H9 (cell line): ENCODE measurements around the gene HAGH. TPM values are rescaled to one million over a fixed set of nuclear protein-coding genes. Genes with fewer than 3 reads are reported as not detected.

Experiments used
- DNase-seq: peaks from one replicate; pipeline ENCODE4 v3.0.0-alpha.2; 2017
- H2AFZ ChIP-seq: one replicate; pipeline ENCODE4 v1.6.1; 2013; ENCODE audit warnings: mild to moderate bottlenecking, low read length, control low read depth, moderate library complexity
- H2AK5ac ChIP-seq: 2 replicates; pipeline ENCODE4 v1.6.1; 2013; ENCODE audit warnings: low read length, control low read depth, mixed read lengths; ENCODE audit not compliant: insufficient read length
- H2BK120ac ChIP-seq: one replicate; pipeline ENCODE4 v1.6.1; 2013; ENCODE audit warnings: low read depth, mild to moderate bottlenecking, low read length, control low read depth, inconsistent platforms; ENCODE audit not compliant: poor library complexity, severe bottlenecking
- H2BK12ac ChIP-seq: 2 replicates; pipeline ENCODE4 v1.6.1; 2013; ENCODE audit warnings: low read length, control low read depth, mixed read lengths, low read depth; ENCODE audit not compliant: insufficient read length
- H2BK15ac ChIP-seq: 2 replicates; pipeline ENCODE4 v1.6.1; 2013; ENCODE audit warnings: low read depth, low read length, control low read depth
- H2BK20ac ChIP-seq: one replicate; pipeline ENCODE4 v1.6.1; 2013; ENCODE audit warnings: low read depth, mild to moderate bottlenecking, low read length, control low read depth, inconsistent platforms; ENCODE audit not compliant: poor library complexity, severe bottlenecking
- H2BK5ac ChIP-seq: 2 replicates; pipeline ENCODE4 v1.6.1; 2013; ENCODE audit warnings: low read length, control low read depth, mixed read lengths; ENCODE audit not compliant: insufficient read length
- H3K14ac ChIP-seq: 2 replicates; pipeline ENCODE4 v1.6.1; 2013; ENCODE audit warnings: low read length, control low read depth; ENCODE audit not compliant: insufficient read depth
- H3K18ac ChIP-seq: 2 replicates; pipeline ENCODE4 v1.6.1; 2013; ENCODE audit warnings: low read depth, mild to moderate bottlenecking, mixed read lengths, low read length, control low read depth; ENCODE audit not compliant: insufficient read length
- H3K23ac ChIP-seq: 2 replicates; pipeline ENCODE4 v1.6.1; 2013; ENCODE audit warnings: low read length, control low read depth, mixed read lengths, low read depth; ENCODE audit not compliant: insufficient read length
- H3K23me2 ChIP-seq: 2 replicates; pipeline ENCODE4 v1.6.1; 2013; ENCODE audit warnings: low read depth, mild to moderate bottlenecking, mixed read lengths, low read length, control low read depth; ENCODE audit not compliant: insufficient read length, poor library complexity, severe bottlenecking
- H3K27ac ChIP-seq: 2 replicates; pipeline ENCODE4 v1.5.1; 2013; ENCODE audit warnings: low read length, control low read depth, mixed read lengths, low read depth; ENCODE audit not compliant: insufficient read length
- H3K27me3 ChIP-seq: 2 replicates; pipeline ENCODE4 v1.6.1; 2013; ENCODE audit warnings: low read length, control low read depth, inconsistent platforms; ENCODE audit not compliant: insufficient read depth
- H3K4ac ChIP-seq: 2 replicates; pipeline ENCODE4 v1.6.1; 2013; ENCODE audit warnings: low read depth, mild to moderate bottlenecking, control low read depth, inconsistent platforms, low read length, moderate library complexity
- H3K4me1 ChIP-seq: 2 replicates; pipeline ENCODE4 v1.6.1; 2013; ENCODE audit warnings: low read length, control low read depth, inconsistent platforms; ENCODE audit not compliant: insufficient read depth
- H3K4me2 ChIP-seq: 2 replicates; pipeline ENCODE4 v1.6.1; 2013; ENCODE audit warnings: low read length, control low read depth, mixed read lengths; ENCODE audit not compliant: insufficient read length, insufficient read depth
- H3K56ac ChIP-seq: 2 replicates; pipeline ENCODE4 v1.6.1; 2013; ENCODE audit warnings: low read depth, mild to moderate bottlenecking, mixed read lengths, low read length, control low read depth; ENCODE audit not compliant: insufficient read length
- H3K79me1 ChIP-seq: 2 replicates; pipeline ENCODE4 v1.6.1; 2013; ENCODE audit warnings: low read depth, mild to moderate bottlenecking, moderate library complexity, low read length, control low read depth, inconsistent platforms; ENCODE audit not compliant: insufficient read depth, poor library complexity, severe bottlenecking
- H3K79me2 ChIP-seq: 2 replicates; pipeline ENCODE4 v1.6.1; 2013; ENCODE audit warnings: low read length, control low read depth, inconsistent platforms; ENCODE audit not compliant: insufficient read depth
- H3K9ac ChIP-seq: 2 replicates; pipeline ENCODE4 v1.6.1; 2013; ENCODE audit warnings: low read length, control low read depth, mixed read lengths; ENCODE audit not compliant: insufficient read length; ENCODE audit errors: extremely low read depth
- H3K9me3 ChIP-seq: one replicate; pipeline ENCODE4 v1.6.1; 2013; ENCODE audit warnings: low read depth, low read length, inconsistent platforms; ENCODE audit not compliant: control insufficient read depth
- H3T11ph ChIP-seq: one replicate; pipeline ENCODE4 v1.6.1; 2013; ENCODE audit warnings: mild to moderate bottlenecking, low read length, control low read depth, inconsistent platforms
- H4K20me1 ChIP-seq: one replicate; pipeline ENCODE4 v1.6.1; 2013; ENCODE audit not compliant: control insufficient read depth, insufficient read length, insufficient read depth
- H4K5ac ChIP-seq: 2 replicates; pipeline ENCODE4 v1.6.1; 2013; ENCODE audit warnings: low read depth, mild to moderate bottlenecking, mixed read lengths, low read length, control low read depth; ENCODE audit not compliant: insufficient read length
- H4K8ac ChIP-seq: replicated peaks from 2 replicates; pipeline ENCODE4 v1.6.1; 2013; ENCODE audit warnings: low read length, control low read depth, mixed read lengths, low read depth; ENCODE audit not compliant: insufficient read length
- H4K91ac ChIP-seq: 2 replicates; pipeline ENCODE4 v1.6.1; 2013; ENCODE audit warnings: low read depth, mild to moderate bottlenecking, moderate library complexity, mixed read lengths, low read length, control low read depth; ENCODE audit not compliant: insufficient read length
- H3K27ac Mint-ChIP-seq, 3 experiments: 2 replicates in 2 of 3; 3 replicates in 1 of 3; pipeline ENCODE4 v1.8.0; 2020 to 2021; ENCODE audit warnings: mixed read lengths in 3 of 3, mild to moderate bottlenecking in 1 of 3, moderate library complexity in 1 of 3
- H3K27me3 Mint-ChIP-seq: 2 replicates; pipeline ENCODE4 v1.8.0; 2021; ENCODE audit warnings: low read depth, mild to moderate bottlenecking, moderate library complexity, mixed read lengths
- H3K36me3 Mint-ChIP-seq, 3 experiments: 2 replicates in 2 of 3; 3 replicates in 1 of 3; pipeline ENCODE4 v1.8.0; 2020 to 2021; ENCODE audit warnings: low read depth in 3 of 3, mixed read lengths in 3 of 3; ENCODE audit not compliant: insufficient read depth in 1 of 3
- H3K4me1 Mint-ChIP-seq, 2 experiments: 2 replicates each; pipeline ENCODE4 v1.8.0; 2020; ENCODE audit warnings: mixed read lengths in 2 of 2
- H3K4me3 Mint-ChIP-seq, 2 experiments: 2 replicates in 1 of 2; 3 replicates in 1 of 2; pipeline ENCODE4 v1.8.0; 2020 to 2021; ENCODE audit warnings: mild to moderate bottlenecking in 2 of 2, mixed read lengths in 2 of 2, moderate library complexity in 1 of 2
- H3K9me3 Mint-ChIP-seq, 2 experiments: 2 replicates in 1 of 2; 3 replicates in 1 of 2; pipeline ENCODE4 v1.8.0; 2020; ENCODE audit warnings: mild to moderate bottlenecking in 2 of 2, mixed read lengths in 2 of 2, moderate library complexity in 1 of 2
- WGBS: extraction: QIAGEN DNeasy Blood & Tissue Kit; methylation state at CpG from one replicate; pipeline ENCODE4 v1.1.7; 2013; ENCODE audit warnings: missing lambda C conversion rate, low lambda C conversion rate, mixed read lengths; ENCODE audit not compliant: insufficient read length; ENCODE audit errors: extremely low coverage; 5-methylcytosine and 5-hydroxymethylcytosine counted together
- total RNA-seq: library from RNA; stranded (reverse); gene quantifications from 2 replicates; pipeline ENCODE4 v1.2.1, GENCODE V29; 2021
- TF ChIP-seq, protein P1 (sequence below): fragments of 200-600 bp; sonication (generic); conservative IDR thresholded peaks from 3 replicates; pipeline ENCODE4 v1.8.0; 2021; ENCODE audit warnings: antibody characterized with exemption, mild to moderate bottlenecking

The HAGH gene
- total RNA-seq, 1 experiment from 2014 or later: 30.0 TPM

- Mint-ChIP-seq H3K4me3 (peak overlapping the region; percentile 95 to 98; a peak in 3 of 5 replicates), H3K36me3 (peaks cover 9 to 40% (median 19%) of the 10 kb centered on the region in 3 experiments; a peak in 6 of 7 replicates), H3K4me1 (peaks cover 3 to 19% of the 10 kb centered on the region in 2 experiments), H3K9me3 (no peaks in the 10 kb centered on the region), H3K27ac (no peak overlapping the region), H3K27me3 (no peaks in the 10 kb centered on the region; the same call in 1 of the 2 replicates)
- Histone ChIP-seq H3K56ac (no peak overlapping the region), H3K4me2 (peak overlapping the region; percentile 64), H2AFZ (no peak overlapping the region), H2BK12ac (no peak overlapping the region), H4K5ac (no peak overlapping the region), H4K8ac (no peak overlapping the region), H2AK5ac (no peak overlapping the region), H3K23me2 (peaks cover 9% of the 10 kb centered on the region), H3K79me1 (peaks cover 5% of the 10 kb centered on the region), H3K4me1 (no peaks in the 10 kb centered on the region), H3K4ac (no peak overlapping the region), H4K20me1 (no peaks in the 10 kb centered on the region), H2BK15ac (no peak overlapping the region), H3T11ph (no peak overlapping the region), H2BK120ac (no peak overlapping the region), H3K9ac (no peak overlapping the region), H3K9me3 (no peaks in the 10 kb centered on the region), H3K23ac (no peak overlapping the region), H3K27me3 (no peaks in the 10 kb centered on the region), H3K14ac (no peak overlapping the region), H2BK5ac (no peak overlapping the region), H4K91ac (no peak overlapping the region), H3K79me2 (no peaks in the 10 kb centered on the region; the same call in 1 of the 2 replicates), H3K27ac (no peak overlapping the region), H3K18ac (no peak overlapping the region), H2BK20ac (no peak overlapping the region)
- no peak for DNase-seq
- no CpG with 5 or more reads among the region's 7 CpGs for WGBS
- TF ChIP-seq, protein P1, sequence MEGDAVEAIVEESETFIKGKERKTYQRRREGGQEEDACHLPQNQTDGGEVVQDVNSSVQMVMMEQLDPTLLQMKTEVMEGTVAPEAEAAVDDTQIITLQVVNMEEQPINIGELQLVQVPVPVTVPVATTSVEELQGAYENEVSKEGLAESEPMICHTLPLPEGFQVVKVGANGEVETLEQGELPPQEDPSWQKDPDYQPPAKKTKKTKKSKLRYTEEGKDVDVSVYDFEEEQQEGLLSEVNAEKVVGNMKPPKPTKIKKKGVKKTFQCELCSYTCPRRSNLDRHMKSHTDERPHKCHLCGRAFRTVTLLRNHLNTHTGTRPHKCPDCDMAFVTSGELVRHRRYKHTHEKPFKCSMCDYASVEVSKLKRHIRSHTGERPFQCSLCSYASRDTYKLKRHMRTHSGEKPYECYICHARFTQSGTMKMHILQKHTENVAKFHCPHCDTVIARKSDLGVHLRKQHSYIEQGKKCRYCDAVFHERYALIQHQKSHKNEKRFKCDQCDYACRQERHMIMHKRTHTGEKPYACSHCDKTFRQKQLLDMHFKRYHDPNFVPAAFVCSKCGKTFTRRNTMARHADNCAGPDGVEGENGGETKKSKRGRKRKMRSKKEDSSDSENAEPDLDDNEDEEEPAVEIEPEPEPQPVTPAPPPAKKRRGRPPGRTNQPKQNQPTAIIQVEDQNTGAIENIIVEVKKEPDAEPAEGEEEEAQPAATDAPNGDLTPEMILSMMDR: no peak
Measured at GRCh38 chr16:1774448-1774780, 52.2 kb downstream of the HAGH start.
